ENCODE data around the gene ACYP2.

The ACYP2 gene

DNA sequence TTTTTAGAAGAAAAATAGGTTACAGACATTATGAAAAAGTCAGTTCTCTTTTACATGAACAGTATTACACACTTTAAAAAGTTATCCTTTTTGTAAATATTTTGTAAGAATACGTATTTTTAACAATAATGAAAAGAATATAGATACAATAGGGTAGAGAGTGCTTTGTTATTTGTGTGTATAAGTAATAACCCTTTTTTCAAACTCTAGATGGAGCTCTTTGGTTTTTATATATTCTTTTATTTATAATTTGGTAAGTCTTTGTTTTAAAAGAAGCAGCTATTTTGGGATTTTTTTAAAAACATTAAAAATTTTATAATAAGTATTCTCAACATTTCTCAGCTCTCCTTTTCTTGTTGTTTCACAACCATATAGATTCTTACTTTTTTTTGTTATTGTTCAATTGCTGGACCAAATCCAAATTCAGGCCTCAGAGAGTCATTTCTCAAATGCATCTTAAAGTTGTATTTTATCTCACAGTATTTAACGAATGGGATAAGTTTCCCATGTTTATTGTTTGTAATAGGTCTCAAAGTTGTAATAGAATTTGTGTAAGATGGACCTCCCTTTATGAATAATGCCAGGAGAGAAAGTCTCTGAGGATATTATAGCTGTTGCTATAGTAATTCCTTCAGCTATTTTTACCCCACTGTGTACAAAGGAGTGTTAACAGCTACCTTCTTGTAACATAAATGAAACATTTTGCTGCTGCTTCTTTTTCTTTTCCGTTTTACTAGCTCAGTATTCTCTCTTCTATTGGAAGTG is 46.4 kb downstream of the ACYP2 start:
- peak; percentile 4 for DNase-seq

DNA sequence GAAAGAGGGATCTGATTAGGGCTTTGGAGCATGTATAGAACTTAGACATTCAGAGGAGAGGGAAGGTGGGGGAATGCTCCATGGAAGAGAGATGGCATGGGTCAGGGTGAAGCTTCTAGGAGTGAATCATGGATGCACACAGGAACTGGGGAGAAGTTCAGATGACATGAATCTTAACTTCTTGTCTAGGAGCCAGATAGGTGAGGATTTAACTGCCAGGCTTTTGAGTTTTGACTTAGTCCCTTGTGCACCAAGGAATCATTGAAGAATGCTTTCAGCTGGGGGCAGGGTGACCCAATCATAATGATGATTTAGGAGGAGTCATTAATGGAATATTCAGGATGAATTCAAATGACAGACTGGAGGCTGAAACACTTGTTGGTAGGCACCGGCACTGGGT is 48.7 kb downstream of the ACYP2 start:
- DNase-seq: no peak

DNA sequence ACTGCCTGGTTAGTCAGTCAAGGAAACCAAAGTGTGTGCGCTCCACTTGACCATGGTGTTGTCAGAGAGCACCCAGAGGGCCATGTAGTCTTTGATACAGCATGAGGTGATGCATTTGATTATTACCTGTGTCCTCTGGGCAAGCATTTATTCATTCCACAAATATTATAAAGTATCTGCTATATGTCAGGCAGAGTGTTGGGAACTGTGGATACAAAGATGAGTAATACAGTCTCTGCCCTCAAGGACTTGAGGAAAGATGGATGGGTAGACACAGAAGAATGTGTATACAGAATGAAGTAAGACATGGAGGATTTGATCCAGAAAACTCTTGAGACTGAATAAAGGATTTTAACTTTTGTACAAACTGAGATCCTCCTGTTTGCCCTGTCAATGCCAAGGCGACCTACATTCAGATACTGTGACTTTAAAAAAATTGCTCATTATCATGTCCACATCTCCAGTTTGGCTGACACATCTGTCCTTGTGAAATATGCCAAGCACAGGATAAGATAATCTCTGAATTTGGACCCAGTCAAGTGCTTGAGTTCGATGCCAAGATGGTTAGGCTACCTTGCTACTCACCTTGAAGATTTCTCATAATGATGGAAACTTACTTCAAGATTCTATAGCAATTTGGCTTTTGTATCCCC is 50.8 kb downstream of the ACYP2 start:
- DNase-seq: no peak

DNA sequence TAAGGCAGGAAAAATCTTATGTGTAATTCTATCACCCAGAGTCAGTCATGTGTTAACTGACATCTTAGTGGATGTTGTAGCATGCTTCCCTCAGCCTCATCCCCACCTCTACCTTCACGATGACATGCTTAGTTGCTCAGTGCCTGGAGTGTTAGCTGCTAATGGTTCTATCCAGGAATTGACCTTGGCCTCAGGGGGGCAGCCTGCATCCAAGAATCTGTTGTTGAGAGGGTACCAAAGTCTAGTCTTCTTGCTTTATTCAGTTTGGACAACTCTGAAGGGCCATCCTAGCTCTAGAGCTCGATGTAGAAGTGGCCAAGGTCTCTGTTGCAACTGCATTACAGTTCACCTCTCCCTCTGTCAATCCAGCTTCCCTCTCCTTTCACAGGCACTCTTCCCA is 61.2 kb downstream of the ACYP2 start:
- DNase-seq: peak; percentile 58

DNA sequence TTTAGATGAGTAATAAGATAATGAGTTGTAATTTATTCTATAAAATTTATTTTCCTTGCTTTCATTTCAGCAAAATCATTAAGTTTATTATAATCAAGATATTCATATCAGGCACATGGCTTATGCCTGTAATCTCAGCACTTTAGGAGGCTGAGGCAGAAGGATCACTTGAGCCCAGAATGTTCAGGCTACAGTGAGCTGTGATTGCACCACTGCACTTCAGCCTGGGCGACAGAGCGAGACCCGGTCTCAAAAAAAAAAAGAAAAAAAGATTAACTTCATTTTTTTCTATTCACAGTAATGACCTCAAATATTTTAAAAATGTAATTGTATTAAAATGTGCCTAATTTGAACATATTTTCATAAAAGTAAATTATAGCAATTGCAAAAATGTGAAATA is 67.9 kb downstream of the ACYP2 start:
- DNase-seq: no peak

DNA sequence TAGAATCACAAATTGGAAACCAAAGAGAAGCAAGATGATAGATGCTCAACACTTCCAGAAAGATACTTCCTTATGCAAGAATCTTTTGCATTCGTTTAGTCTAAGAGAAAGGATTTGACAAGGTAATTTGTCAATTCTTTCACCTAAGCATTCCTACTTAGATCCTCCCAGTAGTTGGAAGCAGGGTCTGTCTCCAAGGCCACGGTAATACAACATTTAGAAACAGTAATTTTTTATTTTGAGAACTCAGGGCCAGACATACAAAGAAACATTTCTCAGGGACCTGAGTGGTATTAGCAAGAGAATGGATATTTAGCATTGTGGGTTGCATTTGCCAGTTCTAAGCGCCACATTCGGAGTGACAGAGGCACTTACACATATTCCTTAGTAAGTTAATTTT is 68.6 kb downstream of the ACYP2 start:
- DNase-seq: no peak

DNA sequence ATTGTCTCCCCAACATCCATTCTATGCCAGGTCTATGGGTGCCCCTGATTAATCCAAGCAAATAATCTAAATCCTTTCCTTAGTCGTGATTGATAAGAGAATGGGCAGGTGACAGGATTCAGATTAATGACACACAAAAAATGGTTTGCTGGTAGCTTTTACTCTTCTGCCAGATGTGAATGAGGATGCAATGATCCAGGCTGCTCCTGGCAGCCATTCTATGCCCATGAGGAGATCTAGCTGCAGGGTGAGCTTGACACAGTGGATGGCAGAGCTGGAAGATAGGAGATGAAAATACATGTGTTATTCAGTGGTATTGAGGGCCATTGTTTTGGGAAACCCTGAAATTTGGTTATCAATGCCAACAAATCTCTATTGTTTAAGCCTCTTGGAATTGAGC is 69.7 kb downstream of the ACYP2 start:
- DNase-seq: no peak

DNA sequence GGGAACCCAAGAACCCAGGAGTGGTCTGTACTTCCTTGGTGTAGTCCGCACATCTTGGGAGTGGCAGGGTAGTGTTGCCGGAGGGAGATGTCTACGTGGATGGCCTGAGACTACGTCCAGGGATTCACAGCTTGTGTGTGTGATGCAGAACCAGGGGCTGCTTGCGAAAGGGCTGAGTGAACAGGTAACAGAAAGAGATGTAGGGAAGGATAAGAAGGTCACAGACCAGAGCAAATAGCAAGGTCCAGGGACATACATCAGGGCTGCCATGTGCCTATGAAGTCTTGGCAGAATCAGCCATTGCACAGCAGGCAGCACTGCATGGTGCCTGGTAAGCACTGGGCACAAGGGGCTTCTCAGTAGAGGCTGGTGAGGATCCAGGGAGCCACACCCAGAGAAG is 71.9 kb downstream of the ACYP2 start:
- DNase-seq: no peak

DNA sequence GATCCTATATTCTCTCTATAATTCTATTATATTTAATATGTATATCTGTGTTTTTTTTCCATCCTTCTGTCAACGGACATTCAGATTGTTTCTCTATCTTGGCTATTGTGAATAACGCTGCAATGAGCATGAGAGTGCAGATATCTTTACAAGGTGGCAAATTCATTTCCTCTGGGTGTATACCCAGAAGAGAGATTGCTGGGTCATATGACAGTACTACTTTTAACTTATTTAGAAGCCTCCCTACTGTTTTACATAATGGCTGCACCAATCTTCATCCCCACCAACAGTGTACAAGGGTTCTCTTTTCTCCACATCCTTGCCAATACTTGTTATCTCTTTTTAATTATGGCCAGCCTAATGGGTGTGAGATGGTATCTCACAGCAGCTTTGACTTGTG is 74.1 kb downstream of the ACYP2 start:
- DNase-seq: no peak

DNA sequence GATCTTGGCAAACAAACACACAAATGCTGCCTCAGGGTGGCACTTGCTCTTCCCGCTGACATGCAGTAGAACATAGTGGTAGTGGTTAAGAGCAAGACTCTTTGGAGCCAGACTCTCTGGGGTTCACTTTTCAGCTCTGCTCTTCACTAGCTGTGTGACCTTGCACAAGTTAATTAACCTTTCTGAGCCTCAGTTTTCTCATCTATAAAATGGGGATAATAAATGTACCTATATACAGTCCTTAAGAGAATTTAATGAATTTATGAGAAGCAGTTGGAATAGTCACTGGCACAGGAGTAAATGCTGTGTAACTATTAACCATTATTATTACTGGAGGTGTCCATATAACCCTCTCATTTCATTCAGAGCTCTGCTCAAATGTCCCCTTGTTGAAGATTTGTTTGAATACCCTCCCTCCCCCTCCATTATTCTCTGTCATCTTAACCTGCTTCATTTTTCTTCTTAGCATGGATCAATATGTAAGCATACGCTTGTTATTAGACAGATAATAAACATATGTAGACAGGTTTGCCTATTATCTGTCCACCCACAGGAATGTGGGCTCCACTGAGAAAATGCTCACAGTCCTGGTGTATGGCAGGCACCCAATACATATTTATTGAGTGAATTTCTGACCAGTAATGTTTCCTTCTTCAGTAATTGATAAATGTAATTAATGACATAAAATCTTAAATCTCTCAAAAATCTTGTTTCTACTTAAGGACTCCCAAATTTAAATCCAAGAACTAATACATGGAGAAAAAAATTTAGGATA is 76.1 kb downstream of the ACYP2 start:
- DNase-seq: no peak

DNA sequence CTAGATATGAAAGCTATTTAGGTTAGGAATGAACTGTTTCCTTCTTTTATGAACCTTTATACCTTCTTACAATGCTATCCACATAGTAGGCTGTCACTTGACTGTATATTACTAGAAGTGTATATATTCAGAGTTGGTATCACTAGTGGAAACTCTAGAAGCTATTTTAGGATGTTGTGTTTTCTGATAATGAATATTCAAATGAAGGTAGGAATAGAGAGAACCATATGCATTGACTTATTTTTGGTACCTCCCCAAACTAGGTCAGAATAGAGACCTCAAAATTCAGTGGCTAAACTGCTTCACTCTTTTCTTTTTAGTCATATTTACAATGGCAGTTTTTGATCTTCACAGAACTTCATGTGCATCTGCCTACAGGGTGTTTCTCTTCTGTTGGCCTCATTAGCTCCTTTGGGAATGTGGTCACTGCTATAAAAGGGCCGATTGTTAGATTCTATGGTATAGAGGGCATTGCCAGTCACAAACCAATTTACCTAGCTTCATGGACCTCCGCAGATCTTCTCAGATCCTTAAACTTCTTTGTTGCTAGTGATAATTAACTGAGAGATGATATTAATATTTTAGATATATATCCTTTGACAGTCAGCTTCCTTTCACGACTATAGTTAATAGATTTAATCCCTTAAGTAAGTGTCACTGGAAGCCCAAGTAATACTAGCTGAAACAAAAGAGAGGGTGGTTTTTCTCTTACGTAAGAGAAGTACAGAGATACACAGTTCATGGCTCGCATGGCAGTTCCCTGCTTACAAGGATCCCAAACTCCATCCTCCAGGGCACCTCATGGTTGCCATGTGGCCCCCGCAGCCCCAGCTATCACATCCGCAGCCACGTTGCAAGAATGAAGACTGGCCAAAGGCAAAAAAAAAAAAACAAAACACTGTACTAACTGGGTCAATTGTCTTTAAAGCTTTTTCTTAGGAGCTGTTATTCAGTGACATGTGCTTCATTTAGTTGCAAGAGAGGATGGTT is 79.6 kb downstream of the ACYP2 start:
- no peak for DNase-seq

DNA sequence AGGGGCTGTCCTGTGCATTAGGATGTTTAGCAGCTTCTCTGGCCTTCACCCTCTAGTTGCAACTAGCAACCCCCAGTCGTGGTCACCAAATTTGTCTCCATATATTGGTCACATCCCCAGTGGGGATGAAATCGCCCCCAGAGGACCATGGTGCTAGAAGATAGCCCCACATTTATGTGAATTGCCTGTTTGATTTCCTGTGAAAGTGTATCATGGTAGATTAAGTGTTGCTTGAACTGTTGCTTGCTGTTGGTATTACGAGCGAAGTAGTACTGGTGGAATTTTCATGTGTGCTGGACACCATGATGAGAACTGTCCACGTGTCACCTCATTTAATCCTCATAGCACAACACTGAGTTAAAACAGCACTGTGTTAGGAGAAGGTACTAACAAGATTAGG is 81.2 kb downstream of the ACYP2 start:
- DNase-seq: no peak

DNA sequence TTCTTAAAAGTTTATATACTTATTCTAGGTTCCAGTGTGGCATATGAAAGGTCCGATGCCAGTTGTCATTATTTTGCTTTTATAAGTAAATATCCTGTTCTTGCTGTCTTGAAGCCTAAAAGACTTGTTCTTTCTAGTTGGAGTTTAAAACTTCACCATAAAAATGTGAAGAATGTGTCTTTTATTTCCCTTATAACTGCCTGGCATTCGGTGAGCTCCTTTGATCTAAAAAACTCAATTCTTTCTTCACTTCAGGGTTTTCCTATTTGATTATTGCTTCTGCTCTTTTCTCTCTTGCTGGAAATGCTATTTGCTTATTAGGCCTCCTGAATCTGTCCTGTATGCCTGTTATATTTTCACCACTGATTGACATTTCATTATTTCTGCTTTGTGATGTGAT is 89.1 kb downstream of the ACYP2 start:
- DNase-seq: no peak

DNA sequence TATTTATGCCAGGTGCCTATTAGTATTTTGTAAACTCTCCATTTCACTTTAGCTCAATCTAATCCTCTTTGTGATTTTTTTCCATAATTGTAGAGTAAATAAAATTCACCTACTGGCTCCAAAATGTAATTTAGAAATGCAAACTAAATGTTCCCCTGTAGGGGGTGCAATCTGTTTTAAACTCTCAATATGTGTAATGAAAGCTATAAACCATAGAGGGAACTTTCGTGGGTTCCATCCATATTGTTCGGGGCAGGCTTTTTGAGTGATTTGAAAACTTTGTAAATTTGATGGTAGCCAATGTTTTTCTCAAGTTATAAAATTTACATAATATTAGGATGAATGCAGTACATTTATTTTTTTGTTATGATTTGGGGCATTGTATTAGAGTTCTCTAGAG is 91.2 kb downstream of the ACYP2 start:
- DNase-seq: peak; percentile 45

DNA sequence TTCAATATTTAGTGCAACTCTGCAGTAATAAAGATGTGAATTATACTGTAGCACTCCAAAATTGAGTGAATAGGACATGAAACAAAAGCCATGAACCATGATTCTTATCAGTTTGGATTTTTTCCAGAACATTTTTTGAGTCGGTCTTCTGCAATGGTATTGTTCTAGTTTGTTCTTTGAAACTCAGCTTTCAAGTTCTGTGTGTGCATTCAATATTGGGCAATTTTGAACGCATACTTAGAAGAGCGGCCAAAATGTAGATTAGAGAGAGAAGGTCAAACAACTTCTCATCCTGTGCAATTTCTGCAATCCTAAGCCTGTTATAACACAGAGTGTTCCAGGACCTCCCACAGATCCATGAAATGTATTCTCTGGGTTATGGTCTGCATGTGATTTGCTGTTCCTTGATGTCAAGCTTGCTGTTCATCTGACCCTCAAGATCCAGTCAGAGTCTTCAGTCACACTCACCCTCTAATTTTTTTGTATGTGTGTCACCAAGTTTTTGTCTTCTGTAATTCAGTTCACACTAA is 92.3 kb downstream of the ACYP2 start:
- peak; percentile 39 for DNase-seq

DNA sequence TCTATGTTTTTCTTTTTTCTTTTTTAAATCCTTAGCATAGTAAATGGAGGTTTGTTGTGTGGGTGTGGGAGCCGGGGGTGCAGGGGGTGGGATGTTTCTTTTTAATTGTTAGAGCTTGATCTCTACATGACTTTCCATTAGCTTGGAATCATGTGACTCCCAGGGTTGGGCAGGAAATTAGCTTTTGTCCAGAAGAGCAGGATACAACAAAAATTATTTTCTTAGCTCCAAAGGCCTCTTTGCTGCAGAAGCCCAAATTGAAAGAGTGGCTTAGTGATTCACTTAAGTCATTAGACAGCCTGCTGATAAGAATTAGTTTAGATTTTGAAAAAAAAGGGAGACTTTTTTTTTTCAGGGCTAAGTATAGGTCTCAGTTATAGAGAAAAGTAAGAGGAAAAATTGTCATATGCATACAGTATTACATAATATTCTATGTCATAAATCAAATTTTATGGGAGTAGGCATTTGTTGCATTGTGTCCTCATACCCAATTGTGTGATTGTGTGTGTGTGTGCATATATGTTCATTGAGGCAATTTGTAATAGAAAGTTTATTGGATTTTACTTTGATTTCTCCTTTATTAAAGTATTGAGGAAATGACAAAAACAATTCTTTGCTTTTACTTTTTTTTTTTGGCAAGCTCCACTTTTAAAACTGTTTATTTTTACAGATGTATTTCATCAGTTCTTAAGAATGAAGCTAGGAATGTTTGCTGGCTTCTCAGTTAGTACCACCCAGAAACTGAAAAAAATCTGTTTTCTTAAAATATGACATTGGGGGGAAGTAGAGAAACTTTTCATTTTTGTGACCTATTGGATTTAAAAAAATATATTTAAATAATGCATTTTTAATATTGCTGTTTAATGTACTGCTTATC is 93.2 kb downstream of the ACYP2 start:
- peak; percentile 70 for DNase-seq

DNA sequence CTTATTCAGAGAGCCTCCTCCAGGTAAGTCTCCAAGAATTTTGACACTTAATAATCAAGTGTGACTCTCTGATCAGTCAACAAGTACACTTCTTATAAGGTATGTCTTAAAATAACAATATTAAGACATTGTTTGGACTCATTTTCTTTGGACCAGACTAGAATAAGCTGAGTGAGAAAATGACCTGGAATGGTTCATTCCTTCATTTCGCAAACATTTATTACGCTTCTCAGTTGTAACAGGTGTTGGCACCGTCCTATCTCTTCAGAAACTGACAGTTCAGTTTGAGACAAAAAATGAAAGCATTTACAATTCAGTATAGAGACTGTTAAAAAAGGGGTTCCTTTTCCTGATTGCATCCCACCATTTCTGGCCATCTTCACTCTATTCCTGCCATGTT is 94.0 kb downstream of the ACYP2 start:
- DNase-seq: no peak

DNA sequence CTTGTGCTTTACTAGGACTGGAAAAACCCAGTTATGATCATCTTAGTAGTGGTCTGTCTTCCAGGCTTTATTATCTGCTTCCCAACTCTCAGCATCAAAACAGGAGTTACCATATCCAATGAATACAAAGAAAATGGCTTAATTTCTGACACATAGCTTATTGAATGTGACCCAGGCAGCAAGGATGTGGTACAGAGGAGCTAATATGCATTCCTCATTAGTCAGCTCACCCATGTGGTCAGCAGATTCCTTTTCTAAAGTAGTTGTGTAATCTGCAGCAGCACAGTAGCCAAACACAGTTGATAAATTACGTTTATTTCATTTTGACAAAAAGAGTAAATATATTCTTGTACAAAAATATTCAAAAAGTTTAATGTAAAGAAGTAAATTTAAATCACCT is 97.0 kb downstream of the ACYP2 start:
- DNase-seq: peak; percentile 96

DNA sequence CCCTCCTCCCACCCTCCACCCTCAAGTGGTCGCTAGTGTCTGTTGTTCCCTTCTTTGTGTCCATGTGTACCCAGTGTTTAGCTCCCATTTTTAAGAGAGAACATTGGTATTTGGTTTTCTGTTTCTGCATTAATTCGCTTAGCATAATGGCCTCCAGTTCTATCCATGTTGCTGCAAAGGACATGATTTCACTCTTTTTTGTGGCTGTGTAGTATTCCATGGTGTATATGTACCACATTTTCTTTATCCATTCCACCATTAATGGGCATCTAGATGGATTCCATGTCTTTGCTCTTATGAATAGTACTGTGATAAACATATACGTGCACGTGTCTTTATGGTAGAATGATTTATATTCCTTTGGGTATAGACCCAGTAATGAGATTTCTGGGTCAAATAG is 97.7 kb downstream of the ACYP2 start:
- DNase-seq: no peak

DNA sequence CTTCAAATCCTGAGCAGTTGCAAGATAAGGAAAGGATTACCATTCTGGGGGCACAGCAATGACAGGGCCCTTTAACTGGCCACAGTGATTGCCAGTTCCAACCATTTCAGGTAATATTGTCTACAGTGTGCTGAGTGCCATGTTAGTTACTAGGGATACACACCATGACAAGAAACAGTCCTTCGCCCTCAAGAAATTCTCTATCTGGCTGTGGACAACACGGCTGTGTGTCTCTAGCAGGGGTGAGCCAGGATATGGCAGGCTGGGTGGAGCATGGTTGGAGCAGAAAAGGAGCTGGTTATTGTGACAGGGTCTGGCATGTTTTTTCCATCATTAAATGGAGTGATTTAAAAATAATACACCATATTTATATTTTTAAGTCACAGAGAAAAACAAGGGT is 109.6 kb downstream of the ACYP2 start:
- no peak for DNase-seq

DNA sequence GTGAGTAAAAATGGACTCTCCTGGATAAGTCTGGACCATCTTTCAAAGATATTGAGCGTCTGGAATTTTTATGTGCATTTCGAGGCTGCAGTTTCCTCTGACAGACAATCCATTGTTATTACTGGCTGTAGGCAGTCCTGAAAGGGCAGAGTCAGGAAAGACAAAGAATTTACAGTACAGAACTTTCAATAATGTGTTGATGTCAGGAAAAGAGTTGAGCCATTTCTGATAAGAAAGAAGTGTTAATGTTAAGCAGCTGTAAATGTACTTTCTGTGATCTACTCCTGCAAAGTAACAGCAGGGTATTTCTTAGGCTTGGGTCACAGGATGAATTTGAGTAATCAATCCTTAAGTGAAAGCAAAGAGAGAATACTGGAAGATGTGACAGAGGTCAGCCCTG is 110.8 kb downstream of the ACYP2 start:
- DNase-seq: no peak

DNA sequence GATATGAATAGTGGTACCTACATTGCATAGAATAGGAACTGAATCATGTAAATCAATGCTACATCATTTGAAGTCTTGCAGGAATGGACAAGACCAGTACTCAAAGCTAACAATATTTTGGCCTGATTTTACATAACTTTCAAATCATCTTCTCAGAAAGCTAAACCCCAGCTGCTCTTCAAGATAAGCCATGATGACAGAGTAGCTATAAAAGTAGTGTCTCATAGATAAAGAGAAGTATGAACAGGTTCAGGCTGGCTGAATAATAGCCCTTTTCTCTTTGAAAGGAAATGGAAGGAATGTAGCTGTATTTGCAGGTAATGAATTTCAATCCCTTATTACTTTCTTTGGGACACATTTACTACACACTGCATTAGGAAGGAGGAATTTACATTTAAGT is 112.4 kb downstream of the ACYP2 start:
- DNase-seq: no peak
